ENCODE results near the gene IL10.
"Not testable (repeated sequence)": the region's sequence is repeated elsewhere in the genome, so short reads cannot be mapped to it uniquely, and the experiment has no call there.

Gene IL10

DNA sequence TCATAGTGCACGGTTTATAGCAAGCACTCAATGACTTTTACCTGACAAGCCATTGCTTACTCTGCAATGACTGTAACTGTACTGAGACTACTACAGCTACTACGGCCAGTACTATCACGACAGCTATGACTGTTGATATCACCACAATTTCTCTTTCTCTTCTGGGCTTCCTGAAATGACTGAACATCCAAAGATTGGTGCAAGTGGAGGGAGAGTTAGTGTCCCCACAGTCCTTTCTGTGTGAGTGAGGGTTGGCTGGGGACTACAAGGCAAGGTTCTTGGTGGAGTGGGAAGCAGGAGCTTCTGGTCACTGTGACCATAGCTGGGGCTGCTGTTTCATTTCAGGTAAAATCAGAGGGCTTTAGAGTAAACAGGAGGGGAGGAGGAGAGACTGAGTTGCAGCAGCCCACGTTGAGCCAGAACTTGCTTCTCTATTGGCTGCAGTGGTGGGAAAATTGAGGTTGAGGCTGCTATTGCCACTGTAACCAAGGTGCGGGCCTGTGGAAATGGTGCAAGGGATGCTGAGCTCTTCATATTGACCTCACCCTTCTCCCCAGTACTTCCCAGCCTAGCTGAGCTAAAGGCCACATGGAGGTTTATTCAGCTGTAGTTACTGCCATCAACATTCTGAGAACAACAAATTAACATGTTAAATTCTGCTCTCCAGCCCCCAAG is 14.1 kb upstream of the IL10 start:
- no peak overlapping the region for H3K4me3 ChIP-seq (ENCODE audit: control insufficient read depth, low read depth, low read length)
- DNase-seq (ENCODE audit: low read depth): no peak
- TF ChIP-seq, protein P1, sequence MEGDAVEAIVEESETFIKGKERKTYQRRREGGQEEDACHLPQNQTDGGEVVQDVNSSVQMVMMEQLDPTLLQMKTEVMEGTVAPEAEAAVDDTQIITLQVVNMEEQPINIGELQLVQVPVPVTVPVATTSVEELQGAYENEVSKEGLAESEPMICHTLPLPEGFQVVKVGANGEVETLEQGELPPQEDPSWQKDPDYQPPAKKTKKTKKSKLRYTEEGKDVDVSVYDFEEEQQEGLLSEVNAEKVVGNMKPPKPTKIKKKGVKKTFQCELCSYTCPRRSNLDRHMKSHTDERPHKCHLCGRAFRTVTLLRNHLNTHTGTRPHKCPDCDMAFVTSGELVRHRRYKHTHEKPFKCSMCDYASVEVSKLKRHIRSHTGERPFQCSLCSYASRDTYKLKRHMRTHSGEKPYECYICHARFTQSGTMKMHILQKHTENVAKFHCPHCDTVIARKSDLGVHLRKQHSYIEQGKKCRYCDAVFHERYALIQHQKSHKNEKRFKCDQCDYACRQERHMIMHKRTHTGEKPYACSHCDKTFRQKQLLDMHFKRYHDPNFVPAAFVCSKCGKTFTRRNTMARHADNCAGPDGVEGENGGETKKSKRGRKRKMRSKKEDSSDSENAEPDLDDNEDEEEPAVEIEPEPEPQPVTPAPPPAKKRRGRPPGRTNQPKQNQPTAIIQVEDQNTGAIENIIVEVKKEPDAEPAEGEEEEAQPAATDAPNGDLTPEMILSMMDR (conservative IDR thresholded peaks at IDR 0.05; ENCODE audit: control insufficient read depth, insufficient read depth, low read depth, low read length): no peak

DNA sequence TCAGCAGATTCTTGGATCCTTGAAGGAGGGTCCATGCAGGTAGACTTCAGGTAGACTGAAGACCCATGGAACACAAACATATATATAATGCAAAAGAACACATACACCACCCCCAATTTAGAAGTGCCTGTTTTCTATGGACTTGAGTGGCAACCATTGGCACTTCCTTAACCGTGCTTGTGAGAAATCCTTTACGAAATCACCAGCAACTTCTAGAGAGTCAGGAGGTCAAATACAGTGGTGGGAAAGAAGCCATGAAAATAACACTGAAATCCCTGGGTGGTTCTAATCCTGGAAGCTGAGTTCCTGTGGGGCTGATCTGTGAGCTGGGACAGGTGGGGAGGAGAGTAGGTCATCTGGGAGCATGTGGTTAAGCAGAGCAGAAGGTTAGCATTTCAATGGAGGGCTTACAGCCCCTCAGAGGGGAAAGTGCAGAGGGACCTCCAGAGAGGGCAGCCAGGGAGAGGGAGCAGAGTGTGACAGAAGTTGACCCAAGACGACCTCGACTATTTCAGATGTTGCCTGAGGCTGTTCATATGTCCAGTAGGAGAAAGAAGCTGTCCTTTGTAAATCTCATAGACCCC is 13.0 kb upstream of the IL10 start:
- TF ChIP-seq, protein P1 (conservative IDR thresholded peaks at IDR 0.05; ENCODE audit: control insufficient read depth, insufficient read depth, low read depth, low read length): no peak
- H3K4me3 ChIP-seq (ENCODE audit: control insufficient read depth, low read depth, low read length): no peak overlapping the region
- DNase-seq (ENCODE audit: low read depth): no peak

DNA sequence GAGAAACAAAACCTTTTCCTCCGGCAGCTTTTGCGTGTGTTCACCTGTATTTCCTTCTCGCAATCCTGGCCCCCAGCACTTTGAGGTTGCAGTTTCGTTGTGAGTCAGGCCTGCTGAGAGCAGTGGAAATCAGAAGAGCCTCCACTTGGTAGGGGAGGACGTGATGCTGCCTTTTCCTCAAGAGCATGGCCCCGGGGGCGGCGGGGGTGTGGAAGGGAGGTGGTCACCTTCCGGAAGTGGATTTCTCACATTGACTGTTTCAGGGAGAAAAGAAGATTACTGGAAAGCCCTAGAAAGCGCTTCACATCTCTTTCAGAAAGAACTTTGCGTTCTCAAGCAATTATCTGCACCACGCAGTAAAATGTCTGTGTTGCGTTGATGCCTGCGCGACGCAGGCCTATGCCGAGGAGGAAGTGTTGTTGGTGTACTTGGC is 12.2 kb upstream of the IL10 start:
- no peak for DNase-seq (ENCODE audit: low read depth)
- no peak overlapping the region for H3K4me3 ChIP-seq (ENCODE audit: control insufficient read depth, low read depth, low read length)
- TF ChIP-seq, protein P1 (conservative IDR thresholded peaks at IDR 0.05; ENCODE audit: control insufficient read depth, insufficient read depth, low read depth, low read length): no peak

DNA sequence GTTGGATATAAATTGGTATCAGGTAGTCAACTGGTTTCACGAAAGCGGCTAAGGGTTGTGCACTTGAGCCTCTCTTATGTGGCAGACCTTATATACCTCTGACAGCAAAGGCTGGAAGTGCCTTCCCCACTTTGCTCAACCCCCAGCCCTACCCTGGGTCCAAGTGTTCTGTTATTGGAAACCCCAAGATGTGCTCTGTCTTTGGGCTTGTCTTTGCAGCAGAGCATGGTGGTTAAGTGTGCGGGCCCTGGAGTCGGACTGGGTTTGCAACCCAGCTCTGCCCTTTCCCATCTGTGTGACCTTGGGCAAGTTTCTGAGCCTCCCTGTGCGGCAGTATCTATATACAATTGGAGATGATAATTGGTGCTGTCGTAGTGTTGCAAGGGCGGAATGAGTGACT is 11.2 kb upstream of the IL10 start:
- DNase-seq (ENCODE audit: low read depth): no peak
- no peak overlapping the region for H3K4me3 ChIP-seq (ENCODE audit: control insufficient read depth, low read depth, low read length)
- TF ChIP-seq, protein P1 (conservative IDR thresholded peaks at IDR 0.05; ENCODE audit: control insufficient read depth, insufficient read depth, low read depth, low read length): no peak

DNA sequence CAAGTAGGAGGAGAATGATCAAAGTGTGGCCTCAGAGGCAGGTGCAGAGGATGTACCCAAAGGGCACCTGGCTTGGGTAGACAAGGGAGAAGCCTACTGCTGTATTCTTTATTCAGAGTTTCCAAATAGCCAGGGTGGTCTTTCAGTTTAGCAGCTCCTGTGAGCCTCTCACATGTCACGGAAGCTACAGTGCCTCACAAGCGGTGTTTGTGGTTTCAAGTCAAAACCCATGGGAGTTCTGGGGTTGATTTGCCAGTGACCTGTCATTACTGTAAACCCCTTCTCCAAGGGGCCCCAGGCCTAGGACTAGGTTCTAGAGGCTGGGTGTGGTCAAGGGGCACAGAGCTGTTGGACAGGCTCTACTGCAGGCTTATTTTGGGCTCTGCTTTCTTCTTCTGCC is 10.2 kb upstream of the IL10 start:
- TF ChIP-seq, protein P1 (conservative IDR thresholded peaks at IDR 0.05; ENCODE audit: control insufficient read depth, insufficient read depth, low read depth, low read length): no peak
- DNase-seq (ENCODE audit: low read depth): no peak
- no peak overlapping the region for H3K4me3 ChIP-seq (ENCODE audit: control insufficient read depth, low read depth, low read length)

DNA sequence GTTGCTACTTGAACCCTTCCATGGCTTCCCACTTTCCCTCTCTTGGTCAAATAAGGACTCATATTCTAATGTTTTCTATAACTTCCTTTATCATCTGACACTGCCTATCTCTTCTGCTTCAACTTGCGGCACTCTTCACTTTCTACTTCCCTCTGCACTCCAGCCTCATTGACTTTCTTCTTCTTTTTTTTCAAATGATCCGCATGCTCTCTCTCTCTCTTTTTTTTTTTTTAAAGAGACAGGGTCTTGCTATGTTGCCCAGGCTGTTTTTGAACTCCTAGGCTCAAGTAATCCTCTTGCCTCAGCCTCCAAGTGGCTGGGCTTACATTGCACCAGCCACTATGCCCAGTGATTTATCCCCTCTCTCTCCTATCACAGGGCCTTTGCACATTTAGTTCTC is 7.3 kb upstream of the IL10 start:
- H3K4me3 ChIP-seq (ENCODE audit: control insufficient read depth, low read depth, low read length): no peak overlapping the region
- no peak for DNase-seq (ENCODE audit: low read depth)
- TF ChIP-seq, protein P1 (conservative IDR thresholded peaks at IDR 0.05; ENCODE audit: control insufficient read depth, insufficient read depth, low read depth, low read length): no peak

DNA sequence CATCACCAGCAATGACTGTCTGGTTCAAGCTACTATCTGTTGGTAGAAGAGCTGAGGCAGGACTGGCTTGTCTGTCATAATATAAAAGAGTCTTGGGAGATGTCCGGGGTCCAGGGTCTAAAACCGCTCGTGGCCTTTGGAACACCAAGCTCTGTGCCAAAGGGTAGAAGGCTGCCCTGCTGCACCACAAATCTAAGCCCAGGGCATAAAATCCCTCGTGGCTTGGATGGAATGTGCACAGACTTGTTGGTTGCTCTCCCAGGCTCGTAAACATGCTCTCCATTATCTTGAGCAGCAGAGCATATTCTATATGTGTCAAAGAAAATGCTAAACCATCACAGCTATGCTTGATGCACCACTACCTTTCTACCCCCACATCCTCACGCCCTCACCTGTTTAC is 6.6 kb upstream of the IL10 start:
- DNase-seq (ENCODE audit: low read depth); H3K4me3 ChIP-seq (ENCODE audit: control insufficient read depth, low read depth, low read length): not testable (repeated sequence)

Measured in fibroblast of mammary gland (primary cell).